HL-60 (cell line): ENCODE data around the gene TDRD10.

ENCODE experiments used
- DNase-seq, 2 experiments: peaks; one replicate each; pipeline ENCODE4 v3.0.0-alpha.2; 2010 to 2020; ENCODE audit warnings: low read depth in 1 of 2, low spot score in 1 of 2
- H3K27ac ChIP-seq: fragments of 250-450 bp; sonication (Bioruptor Pico); replicated peaks from 2 replicates; pipeline ENCODE4 v1.5.1; 2020; ENCODE audit warnings: mild to moderate bottlenecking, moderate library complexity
- H3K27me3 ChIP-seq: fragments of 250-450 bp; sonication (Bioruptor Pico); 2 replicates; pipeline ENCODE4 v1.5.1; 2021; ENCODE audit warnings: mild to moderate bottlenecking, moderate library complexity; ENCODE audit not compliant: insufficient read depth, poor library complexity, severe bottlenecking
- H3K4me3 ChIP-seq: replicated peaks from 2 replicates; pipeline ENCODE4 v1.5.1; 2011; ENCODE audit warnings: mild to moderate bottlenecking, control low read depth, low read length; ENCODE audit not compliant: insufficient read depth
- CTCF ChIP-seq: IDR thresholded peaks from one replicate; pipeline ENCODE4 v1.5.1; 2011; ENCODE audit warnings: low read length, control low read depth, inconsistent platforms; ENCODE audit not compliant: insufficient read depth
- GABPA ChIP-seq: IDR thresholded peaks from 2 replicates; pipeline ENCODE4 v1.6.1; 2012; ENCODE audit warnings: low read depth
- POLR2AphosphoS5 ChIP-seq: IDR thresholded peaks from 2 replicates; pipeline ENCODE4 v1.6.1; 2012; ENCODE audit warnings: low read depth
- REST ChIP-seq: IDR thresholded peaks from 2 replicates; pipeline ENCODE4 v1.6.1; 2012; ENCODE audit warnings: low read depth; ENCODE audit not compliant: insufficient replicate concordance
- SPI1 ChIP-seq: IDR thresholded peaks from 2 replicates; pipeline ENCODE4 v1.6.1; 2012; ENCODE audit warnings: low read depth, mild to moderate bottlenecking, borderline replicate concordance

TDRD10 gene

GRCh38 chr1:154460695-154461260 lies 41.2 kb upstream of the TDRD10 start:
- H3K27me3 ChIP-seq = no peaks in the 10 kb centered on the region
- TF ChIP-seq SPI1 (no peak), CTCF (no peak), POLR2AphosphoS5 (no peak), REST (no peak), GABPA (no peak)
- H3K27ac ChIP-seq = no peak overlapping the region
- no peak for DNase-seq
- H3K4me3 ChIP-seq = no peak overlapping the region

- H3K27me3 ChIP-seq = no peaks in the 10 kb centered on the region
- no peak overlapping the region for H3K4me3 ChIP-seq
- TF ChIP-seq GABPA (no peak), SPI1 (no peak)
- no peak overlapping the region for H3K27ac ChIP-seq
- DNase-seq = no peak
Measured at GRCh38 chr1:154463512-154463990, 38.5 kb upstream of the TDRD10 start.

- Histone ChIP-seq H3K27me3 (no peaks in the 10 kb centered on the region), H3K4me3 (no peak overlapping the region), H3K27ac (no peak overlapping the region)
- DNase-seq = no peak
- TF ChIP-seq REST (no peak), GABPA (no peak), SPI1 (no peak), CTCF (no peak), POLR2AphosphoS5 (no peak)
Measured at GRCh38 chr1:154465621-154466195, 36.3 kb upstream of the TDRD10 start.

- Histone ChIP-seq H3K27ac (no peak overlapping the region), H3K4me3 (no peak overlapping the region), H3K27me3 (no peaks in the 10 kb centered on the region)
- TF ChIP-seq REST = no peak
- TF ChIP-seq POLR2AphosphoS5 = no peak
- TF ChIP-seq GABPA = no peak
- no peak for TF ChIP-seq SPI1
- TF ChIP-seq CTCF = no peak
- DNase-seq = no peak
Measured at GRCh38 chr1:154466206-154466605, 35.8 kb upstream of the TDRD10 start.
